ENCODE data around the gene CLMN. TPM values are rescaled to one million over a fixed set of nuclear protein-coding genes. Genes with fewer than 3 reads are reported as not detected.

CLMN gene
- total and polyA plus RNA-seq, 10 of the 15 experiments (the other 5 are each of a cell fraction or from before 2014, with no cell fraction given), result 7.8 to 49.3 (median 18.5) TPM

DNA sequence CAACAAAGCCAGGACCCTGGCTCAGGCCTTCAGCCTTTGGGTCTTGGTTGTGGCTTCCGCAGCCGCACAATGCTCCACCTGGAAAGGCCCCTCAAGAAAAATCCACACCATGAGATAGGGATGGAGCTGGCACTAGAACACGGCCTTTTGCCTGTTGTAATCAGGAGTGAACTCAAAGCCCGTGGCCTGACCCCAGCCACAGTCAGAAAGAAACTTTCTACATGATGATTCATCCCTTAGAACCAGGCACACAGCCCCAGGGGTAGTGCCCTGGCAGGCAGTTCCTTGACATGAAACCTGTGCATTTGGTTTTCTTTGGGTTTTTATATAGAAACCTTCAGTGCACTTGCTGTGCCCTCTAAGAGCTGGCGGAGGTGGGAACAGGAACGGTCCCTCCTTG, 5.1 kb downstream of the CLMN start (continued):
- no peak for TF ChIP-seq MYC (IDR thresholded peaks at IDR 0.05; ENCODE audit: insufficient read depth, insufficient read length, insufficient replicate concordance, low read length, severe bottlenecking)
- peak in 1 of 2 experiments; percentile 36; a peak in 1 of 4 replicates for TF ChIP-seq EP300 (IDR thresholded peaks at IDR 0.05; ENCODE audit: borderline replicate concordance in 1 of 2, control insufficient read depth in 1 of 2, low read depth in 2 of 2, low read length in 2 of 2)
- TF ChIP-seq SIX5 (IDR thresholded peaks at IDR 0.05; ENCODE audit: low read depth, low read length, severe bottlenecking), result no peak
- TF ChIP-seq GATAD2B (conservative IDR thresholded peaks at IDR 0.05; ENCODE audit: low read depth), result 0 out of 2 replicates have a peak, but pooled peaks have one; percentile 35
- peak; percentile 66; the same call in 1 of the 2 replicates for TF ChIP-seq BCL11A (IDR thresholded peaks at IDR 0.05; ENCODE audit: low read depth, low read length)
- TF ChIP-seq TARDBP (IDR thresholded peaks at IDR 0.05; ENCODE audit: borderline replicate concordance), result 0 out of 2 replicates have a peak, but pooled peaks have one; percentile 60
- TF ChIP-seq ATF2 (IDR thresholded peaks at IDR 0.05; ENCODE audit: low read length), result peak; percentile 50; the same call in 1 of the 2 replicates
- peak; percentile 63 for TF ChIP-seq IKZF1 (conservative IDR thresholded peaks at IDR 0.05)
- TF ChIP-seq NR2C1 (IDR thresholded peaks at IDR 0.05), result no peak
- TF ChIP-seq JUNB (IDR thresholded peaks at IDR 0.05), result peak; percentile 92
- TF ChIP-seq PAX5 (IDR thresholded peaks at IDR 0.05; ENCODE audit: borderline replicate concordance, low read depth, low read length), result no peak
- TF ChIP-seq IRF4 (IDR thresholded peaks at IDR 0.05; ENCODE audit: low read depth, low read length), result peak; percentile 65; the same call in 1 of the 2 replicates
- 0 out of 2 replicates have a peak, but pooled peaks have one; percentile 15 for TF ChIP-seq RELB (IDR thresholded peaks at IDR 0.05; ENCODE audit: low read depth)
- no peak for TF ChIP-seq HDGF (IDR thresholded peaks at IDR 0.05)
- TF ChIP-seq RFX5 (IDR thresholded peaks at IDR 0.05; ENCODE audit: low read depth, low read length), result no peak
- TF ChIP-seq CBFB (IDR thresholded peaks at IDR 0.05; ENCODE audit: low read depth), result peak; percentile 41; the same call in 1 of the 2 replicates
- TF ChIP-seq RUNX3 (IDR thresholded peaks at IDR 0.05; ENCODE audit: low read length), result peak; percentile 72
- peak; percentile 45; the same call in 1 of the 2 replicates for TF ChIP-seq ATF7 (IDR thresholded peaks at IDR 0.05; ENCODE audit: low read depth)

Data from GM12878 (cell line).